ENCODE data around the gene COL15A1.
A peak's percentile ranks its signal among the peaks of the same experiment; 100 is the strongest.
"Not testable (repeated sequence)": the region's sequence is repeated elsewhere in the genome, so short reads cannot be mapped to it uniquely, and the experiment has no call there.

COL15A1 gene

DNA sequence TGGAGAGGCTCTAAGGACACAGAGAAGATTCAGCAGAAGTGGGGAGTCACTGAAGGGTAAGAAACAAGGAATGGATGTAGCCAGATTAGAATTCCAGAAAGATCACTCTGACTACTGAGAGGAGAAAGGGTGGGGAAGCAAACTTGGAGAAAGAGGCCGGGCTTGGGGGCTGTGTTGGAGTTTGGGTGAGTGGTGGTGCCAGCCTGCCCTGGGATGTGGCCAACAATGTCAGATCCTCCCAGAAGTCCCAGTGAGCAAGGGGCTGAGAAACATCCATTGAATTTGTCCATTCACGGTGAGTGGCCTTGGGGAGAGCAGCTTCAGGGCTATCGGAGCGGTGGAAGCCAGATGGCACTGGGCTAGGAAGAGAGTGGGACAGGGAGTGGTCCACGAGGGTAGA is 60.4 kb downstream of the COL15A1 start:
- no peak overlapping the region for H3K4me3 ChIP-seq (ENCODE audit: low read depth, low read length)
- no peak for DNase-seq (ENCODE audit: low read depth)

DNA sequence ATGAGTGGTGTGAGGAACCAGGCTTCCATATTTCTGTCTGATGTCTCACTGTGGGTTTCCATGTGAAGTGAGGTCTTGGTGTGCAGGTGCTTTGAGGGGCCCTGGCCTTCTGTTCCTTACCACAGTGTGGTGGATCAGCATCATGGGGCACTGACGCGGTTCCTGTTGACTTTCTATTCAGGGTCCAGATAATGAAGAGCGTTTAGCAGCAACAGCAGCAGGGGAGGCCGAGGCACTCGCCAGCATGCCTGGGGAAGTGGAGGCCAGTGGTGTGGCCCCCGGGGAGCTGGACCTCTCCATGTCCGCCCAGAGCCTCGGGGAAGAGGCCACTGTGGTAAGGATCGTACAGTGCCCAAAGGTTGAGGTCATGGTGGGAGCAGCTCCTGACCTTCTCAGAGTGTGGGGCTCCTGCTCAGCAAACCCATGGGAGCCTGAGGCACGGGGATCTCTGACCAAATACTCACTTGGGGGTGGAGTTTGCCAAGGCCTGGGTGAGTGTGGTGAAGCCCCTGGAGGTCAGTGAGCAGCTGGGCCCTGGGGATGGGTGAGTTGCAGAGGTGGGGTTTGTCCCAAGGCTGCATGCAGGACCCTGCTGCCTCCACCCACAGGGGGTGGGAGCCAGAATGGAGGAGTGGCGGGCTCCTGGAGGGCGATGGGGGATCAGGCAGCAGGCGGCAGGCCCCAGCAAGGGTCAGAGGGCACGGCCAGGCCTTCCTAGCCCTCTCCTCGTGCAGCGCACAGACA is 61.2 kb downstream of the COL15A1 start:
- no peak overlapping the region for H3K4me3 ChIP-seq (ENCODE audit: low read depth, low read length)
- DNase-seq (ENCODE audit: low read depth) = no peak

DNA sequence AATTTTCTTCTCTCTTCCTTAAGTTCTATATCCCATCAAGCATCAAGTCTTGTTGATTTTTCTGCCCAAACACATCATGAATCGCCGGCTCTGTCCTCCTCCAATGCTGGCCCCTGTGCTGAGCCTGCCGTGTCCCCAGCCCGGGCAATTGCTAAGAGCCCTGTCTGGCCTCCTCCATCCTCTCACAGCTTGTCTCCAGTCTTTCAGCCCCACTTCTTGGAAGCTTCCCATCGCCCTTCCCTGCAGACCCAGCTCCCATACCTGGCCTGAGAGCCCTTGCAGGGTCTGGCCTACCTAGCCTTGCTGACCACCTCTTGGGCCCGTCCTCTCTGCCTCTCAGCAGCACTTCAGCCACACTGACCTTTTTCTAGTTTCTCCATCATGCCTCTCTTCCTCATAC is 61.9 kb downstream of the COL15A1 start:
- DNase-seq (ENCODE audit: low read depth) = no peak
- H3K4me3 ChIP-seq (ENCODE audit: low read depth, low read length) = no peak overlapping the region

DNA sequence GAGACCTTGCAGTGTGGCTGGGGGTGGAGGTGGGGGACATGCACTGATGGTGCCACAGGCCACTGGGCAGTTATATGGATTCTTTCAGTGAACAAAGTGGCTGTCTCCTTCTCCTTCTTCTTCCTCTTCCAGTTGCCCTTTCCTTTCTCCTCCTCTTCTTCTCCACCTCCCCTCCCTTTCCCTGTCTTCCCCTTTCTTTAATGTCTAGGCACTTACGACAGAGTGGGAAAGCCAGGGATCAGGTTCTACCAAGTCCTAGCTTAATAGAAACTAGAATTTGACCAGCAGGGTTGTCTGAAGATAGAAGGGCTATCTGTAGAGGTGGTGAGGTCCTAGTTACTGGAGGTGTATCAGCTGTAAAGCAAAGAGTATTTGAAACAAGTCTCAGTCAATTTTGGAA is 62.8 kb downstream of the COL15A1 start:
- H3K4me3 ChIP-seq (ENCODE audit: low read depth, low read length) = no peak overlapping the region
- DNase-seq (ENCODE audit: low read depth) = no peak

DNA sequence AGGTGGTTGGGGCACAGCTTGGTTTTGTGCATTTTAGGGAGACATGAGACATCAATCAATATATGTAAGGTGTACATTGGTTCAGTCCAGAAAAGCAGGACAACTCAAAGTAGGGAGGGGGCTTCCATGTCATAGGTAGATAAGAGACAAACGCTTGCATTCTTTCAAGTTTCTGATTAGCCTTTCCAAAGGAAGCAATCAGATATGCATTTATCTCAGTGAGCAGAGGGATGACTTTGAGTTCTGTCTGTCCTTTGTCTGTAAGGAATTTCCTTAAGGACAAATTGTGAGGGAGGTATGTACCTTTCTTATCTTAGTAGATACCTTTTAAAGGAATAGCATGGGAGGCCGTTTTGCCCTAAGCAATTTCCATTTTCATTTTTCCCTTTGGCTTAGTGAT is 63.3 kb downstream of the COL15A1 start:
- no peak overlapping the region for H3K4me3 ChIP-seq (ENCODE audit: low read depth, low read length)
- DNase-seq (ENCODE audit: low read depth) = no peak

DNA sequence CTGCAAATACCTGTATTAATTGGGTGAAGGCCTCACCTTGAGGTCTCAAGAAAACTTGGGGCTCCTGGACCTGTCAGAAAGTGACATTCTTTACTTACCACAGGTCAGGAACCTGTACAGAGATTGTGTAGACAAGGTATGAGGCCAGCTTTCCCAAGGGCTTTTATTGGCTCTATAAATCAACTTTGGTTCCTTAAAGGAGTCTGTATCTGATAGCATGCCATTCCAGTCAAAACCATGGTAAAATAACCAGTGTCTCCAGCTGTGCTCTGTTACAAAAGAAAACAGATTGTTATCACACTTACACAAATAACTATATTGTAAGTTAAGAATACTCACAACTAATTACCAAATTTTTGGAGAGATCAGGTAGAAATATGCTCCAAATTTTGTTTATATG is 64.5 kb downstream of the COL15A1 start:
- DNase-seq (ENCODE audit: low read depth) = no peak
- no peak overlapping the region for H3K4me3 ChIP-seq (ENCODE audit: low read depth, low read length)

DNA sequence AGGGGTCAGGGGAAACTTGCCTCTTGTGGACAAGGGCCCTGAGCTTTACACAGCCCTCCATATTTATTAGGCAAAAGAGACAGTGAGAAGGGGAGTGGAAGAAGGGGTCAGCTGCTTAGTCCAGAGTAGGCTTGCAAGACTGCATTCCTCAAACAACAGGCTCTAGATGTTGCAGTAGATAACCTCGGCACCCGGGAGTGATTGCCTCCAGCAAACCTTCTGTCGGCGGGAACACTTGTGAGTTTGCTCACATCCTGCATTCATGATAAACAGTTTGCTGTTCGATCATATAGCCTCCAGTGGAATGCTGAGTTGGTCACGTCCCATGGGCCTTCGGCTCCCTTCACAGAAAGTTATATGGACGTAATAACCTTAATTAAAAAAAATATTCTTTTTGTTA is 66.7 kb downstream of the COL15A1 start:
- DNase-seq (ENCODE audit: low read depth); H3K4me3 ChIP-seq (ENCODE audit: low read depth, low read length): not testable (repeated sequence)

DNA sequence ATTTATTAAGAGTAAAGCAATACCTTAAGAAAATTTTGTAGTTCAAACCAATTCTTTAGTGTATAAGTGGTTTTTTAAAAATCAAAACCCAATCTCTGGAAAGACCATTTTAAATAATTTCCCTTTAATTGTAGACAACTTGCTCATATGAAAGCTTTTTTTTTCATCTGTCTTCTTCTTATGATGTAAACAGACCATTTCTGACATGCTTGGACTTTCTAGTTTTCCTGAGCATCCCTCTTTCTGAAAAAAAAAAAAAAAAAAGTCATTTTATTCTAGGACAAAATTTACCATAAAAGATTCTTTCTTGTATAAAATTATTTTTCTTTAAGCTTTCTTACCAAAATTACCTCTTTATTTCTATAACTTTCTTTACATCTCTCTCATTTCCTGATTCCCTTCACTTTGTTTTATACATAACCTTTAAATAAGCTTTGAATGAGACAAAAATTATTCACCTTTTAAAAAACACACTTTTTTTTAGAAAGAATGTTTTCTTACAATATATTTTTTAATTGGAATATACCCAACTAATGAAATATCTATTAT is 67.5 kb downstream of the COL15A1 start:
- no peak overlapping the region for H3K4me3 ChIP-seq (ENCODE audit: low read depth, low read length)
- no peak for DNase-seq (ENCODE audit: low read depth)

DNA sequence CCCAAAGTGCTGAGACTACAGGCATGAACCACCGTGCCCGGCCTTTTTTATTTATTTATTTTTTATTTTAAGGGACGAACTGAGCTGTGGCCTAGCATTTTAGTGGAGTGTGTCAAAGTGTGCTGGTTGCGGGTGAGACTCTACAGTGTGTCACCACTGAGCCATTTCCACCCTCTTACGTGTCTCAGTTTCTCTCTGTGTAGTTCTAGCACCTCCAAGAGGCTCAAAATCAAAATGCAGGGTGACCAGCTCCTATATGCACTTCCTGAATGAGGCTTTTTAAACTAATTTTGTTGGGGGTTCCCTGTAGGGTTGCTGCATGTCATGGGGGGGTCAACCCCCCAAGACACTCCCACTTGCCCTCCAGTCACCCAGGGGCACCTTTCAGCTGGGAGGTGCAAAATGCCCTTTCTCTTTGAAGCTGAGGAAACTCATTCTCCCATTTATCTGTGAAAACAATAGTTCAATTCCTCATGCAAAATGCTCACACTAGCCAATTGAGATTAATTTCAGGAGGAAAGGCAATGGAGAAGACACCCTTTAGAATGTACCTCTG is 69.3 kb downstream of the COL15A1 start:
- H3K4me3 ChIP-seq (ENCODE audit: low read depth, low read length) = no peak overlapping the region
- DNase-seq (ENCODE audit: low read depth) = no peak

DNA sequence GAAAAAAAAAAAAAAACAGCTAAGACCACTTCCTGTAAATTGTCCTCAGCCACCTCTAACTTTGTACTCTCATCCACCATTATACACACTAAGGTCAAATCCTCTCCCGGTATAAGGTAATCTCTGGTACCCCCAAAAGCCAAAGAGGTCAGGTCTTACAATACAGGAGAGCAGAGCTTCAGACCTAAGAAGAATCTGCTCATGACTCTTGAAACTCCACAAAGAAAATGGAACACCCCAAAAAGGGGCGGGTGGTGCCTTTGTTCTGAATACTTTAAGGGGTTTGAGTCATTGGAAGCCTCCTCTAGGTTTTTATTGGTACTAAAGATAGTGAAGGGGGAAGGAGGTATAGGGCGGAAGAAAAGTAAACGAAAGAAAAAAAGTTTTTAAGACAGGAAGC is 69.8 kb downstream of the COL15A1 start:
- no peak overlapping the region for H3K4me3 ChIP-seq (ENCODE audit: low read depth, low read length)
- DNase-seq (ENCODE audit: low read depth) = no peak

DNA sequence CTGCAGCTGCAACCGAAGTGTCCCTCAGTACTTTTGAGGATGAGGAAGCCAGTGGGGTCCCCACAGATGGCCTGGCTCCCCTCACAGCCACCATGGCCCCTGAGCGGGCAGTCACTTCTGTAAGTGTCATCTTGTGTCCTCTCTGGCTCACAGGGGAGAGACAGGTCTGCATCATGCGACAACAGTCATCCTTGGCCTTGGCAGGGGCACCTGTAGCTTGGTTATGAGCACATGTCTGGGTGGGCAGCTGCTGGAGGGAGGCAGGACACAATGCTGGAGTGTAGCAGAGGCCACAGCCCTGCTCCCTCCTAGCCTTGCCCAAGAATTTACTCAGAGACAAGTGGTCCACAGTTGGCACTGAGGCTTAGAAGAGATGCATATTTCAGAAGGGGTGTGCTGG is 71.7 kb downstream of the COL15A1 start:
- no peak overlapping the region for H3K4me3 ChIP-seq (ENCODE audit: low read depth, low read length)

DNA sequence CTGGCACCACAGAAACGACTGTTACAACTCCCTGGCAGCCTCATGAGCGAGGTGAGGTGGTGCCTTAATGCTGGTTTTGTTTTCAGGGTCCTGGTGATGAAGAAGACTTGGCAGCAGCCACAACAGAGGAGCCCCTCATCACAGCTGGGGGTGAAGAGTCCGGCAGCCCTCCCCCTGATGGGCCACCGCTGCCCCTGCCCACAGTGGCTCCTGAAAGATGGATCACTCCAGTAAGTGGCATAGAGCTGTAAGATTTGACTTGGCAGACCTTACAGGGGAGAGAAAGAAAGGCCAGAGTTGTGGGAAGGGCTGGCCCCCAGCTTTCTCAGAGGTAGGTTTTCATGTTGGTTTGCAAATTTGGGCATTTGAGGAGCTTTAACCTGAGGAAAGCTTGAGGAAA is 72.2 kb downstream of the COL15A1 start:
- no peak for DNase-seq (ENCODE audit: low read depth)
- H3K4me3 ChIP-seq (ENCODE audit: low read depth, low read length) = no peak overlapping the region

More for the DNA sequence above, 71.7 kb downstream of the COL15A1 start:
- DNase-seq (ENCODE audit: low read depth) = no peak

DNA sequence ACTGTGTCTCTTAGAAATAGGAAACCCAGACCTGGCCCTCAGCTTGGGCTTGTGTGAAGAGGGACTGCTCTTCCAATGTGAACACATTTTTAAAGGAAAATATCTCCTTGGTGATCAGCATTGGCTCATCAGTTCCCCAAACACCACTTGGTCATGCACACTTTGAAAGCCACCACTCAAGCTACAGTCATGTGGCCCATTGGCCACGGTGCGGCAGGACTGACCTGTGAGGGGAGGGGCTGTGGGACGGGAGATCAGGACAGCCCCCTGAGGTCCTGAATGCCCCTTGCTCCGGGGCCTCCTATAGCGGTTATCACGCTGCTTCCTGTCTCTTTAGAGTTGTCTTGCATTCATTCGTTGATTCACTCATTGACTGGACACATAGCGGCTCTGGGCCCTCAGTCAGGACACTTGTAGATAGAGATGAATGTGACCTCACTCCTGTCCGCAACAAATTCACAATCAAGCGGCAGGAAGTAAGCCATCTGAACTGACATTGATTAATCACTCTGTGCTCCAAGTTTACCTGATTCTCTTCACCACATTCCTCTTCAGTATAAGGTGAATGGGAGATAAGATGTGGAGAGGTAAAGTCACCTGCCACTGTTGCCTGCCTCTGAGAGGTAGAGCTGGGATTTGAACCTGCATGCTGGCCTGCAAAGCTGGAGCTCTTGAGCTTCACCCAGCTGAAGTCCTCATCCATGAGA is 73.1 kb downstream of the COL15A1 start:
- no peak for DNase-seq (ENCODE audit: low read depth)

DNA sequence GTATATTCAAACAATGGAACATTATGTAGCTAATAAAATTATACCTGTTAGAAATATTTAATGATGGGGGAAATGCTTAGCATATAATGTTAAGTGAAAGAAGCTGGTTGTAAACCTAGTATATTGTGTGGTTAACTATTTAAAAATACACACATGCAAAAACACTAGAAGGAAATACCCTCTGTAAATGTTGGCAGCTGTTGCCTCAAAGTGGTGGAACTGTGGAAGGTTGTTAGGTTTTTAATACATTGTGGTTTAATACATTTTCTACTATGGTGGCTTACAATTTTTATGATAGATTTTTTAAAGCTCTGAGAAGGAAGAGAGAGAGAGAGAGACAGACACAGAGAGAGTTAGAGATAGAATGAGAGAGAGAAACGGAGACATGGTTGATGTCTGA is 74.9 kb downstream of the COL15A1 start:
- no peak overlapping the region for H3K4me3 ChIP-seq (ENCODE audit: low read depth, low read length)
- DNase-seq (ENCODE audit: low read depth) = no peak

More for the DNA sequence above, 73.1 kb downstream of the COL15A1 start:
- no peak overlapping the region for H3K4me3 ChIP-seq (ENCODE audit: low read depth, low read length)

DNA sequence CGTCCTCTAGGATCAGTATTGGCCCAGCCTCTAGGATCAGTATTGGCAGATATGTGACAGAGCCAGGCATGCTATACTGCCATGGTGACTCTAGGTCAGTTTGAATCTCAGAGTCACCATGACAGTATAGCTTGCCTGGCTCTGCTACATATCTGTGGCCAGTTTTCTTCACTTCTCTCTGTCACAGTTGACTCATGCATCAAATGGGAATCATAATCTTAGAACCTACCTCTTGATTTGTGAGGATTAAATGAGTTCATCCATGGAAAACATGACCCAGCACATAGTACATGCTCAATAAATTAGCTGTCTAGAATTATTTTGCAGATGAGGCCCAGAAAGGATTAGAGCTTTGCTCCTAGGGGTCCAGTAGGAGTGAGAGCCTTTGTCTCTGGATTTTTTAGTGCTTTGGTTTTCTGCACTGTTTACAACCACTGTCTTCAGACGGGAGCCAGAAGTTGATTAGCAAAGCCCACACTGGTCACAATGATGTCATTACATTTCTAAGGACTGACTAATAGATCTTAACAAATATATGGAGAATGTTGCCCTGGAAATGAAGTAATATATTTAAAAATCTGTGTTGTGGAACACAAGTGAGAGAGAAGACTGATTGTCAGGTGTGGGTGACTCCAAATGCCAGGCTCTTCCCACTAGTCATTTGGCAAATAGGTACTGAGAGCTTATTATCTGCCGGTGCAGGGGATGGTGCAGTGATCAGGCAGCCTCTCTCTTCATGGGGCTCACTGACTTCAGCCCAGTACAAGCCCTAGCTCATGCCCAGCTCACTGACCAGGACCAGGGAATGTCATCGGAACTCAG is 76.0 kb downstream of the COL15A1 start:
- H3K4me3 ChIP-seq (ENCODE audit: low read depth, low read length) = no peak overlapping the region
- DNase-seq (ENCODE audit: low read depth) = peak; percentile 88

DNA sequence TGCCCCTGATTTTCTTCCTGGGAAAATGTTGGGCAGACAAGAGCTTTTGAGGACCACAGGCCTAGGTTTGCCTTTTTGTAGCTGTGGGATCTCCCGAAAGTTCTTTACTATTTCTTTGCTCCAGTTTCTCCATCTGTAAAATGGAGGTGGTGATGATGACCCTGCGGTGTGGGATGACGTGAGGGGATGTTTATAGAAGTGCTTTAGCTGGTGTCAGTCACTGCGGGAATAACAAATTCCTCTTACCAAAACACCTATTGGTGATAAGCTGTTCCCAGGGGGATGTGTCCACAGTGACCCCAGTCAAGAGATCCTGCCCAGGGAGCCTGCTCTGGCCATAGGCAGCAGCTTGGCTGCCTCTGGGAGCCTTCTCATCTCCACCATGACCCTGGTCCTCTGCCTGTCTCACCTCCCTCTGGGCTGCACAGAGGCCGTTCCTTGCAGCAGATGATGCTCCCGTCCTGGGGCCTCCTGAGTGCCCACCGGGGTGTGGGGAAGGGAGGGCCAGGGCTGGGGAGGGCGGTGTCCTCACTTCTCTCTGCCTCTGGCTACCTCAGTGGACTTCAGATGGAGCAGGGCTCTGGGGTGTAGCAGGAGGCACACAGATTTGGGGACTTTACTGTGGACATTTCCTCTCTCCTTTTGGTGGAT is 77.2 kb downstream of the COL15A1 start:
- DNase-seq (ENCODE audit: low read depth) = no peak

DNA sequence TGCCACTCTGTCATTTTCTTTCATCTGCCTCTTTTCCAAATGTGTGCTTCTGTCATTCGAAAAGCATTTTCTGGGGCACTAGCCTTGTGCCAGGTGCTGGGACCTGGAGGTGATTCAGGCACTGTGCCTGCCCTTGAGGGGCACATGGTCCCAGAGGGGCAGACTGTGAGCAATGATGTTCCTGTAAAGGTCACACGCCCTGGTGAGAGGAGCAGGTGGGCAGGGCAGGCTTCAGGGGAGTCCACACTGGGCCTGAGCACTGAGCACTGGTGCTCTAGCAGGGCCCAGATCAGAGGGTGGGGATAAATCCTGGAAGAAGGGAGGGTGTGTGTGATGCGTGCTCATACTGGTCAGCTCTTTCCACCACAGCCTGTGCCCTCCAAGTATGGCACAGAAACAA is 77.8 kb downstream of the COL15A1 start:
- no peak for DNase-seq (ENCODE audit: low read depth)
- H3K4me3 ChIP-seq (ENCODE audit: low read depth, low read length) = no peak overlapping the region

More for the DNA sequence above, 77.2 kb downstream of the COL15A1 start:
- no peak overlapping the region for H3K4me3 ChIP-seq (ENCODE audit: low read depth, low read length)

DNA sequence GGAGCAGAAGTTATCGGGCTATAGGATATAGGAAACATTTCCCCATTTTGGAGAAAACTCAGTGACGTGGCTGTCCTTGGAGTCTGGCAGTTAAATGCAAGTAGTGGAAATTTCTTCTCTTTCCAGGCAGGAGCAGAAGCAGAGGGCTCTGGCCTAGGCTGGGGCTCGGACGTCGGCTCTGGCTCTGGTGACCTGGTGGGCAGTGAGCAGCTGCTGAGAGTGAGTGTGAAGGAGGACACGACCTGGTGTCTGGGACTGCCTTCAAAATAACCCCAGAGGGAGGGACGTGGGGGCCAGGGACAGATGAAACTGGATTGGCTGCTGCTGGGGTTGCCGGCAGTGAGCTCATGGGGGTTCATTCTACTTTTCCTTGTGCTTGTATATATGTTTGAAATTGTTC is 79.5 kb downstream of the COL15A1 start:
- no peak for DNase-seq (ENCODE audit: low read depth)
- H3K4me3 ChIP-seq (ENCODE audit: low read depth, low read length) = no peak overlapping the region

DNA sequence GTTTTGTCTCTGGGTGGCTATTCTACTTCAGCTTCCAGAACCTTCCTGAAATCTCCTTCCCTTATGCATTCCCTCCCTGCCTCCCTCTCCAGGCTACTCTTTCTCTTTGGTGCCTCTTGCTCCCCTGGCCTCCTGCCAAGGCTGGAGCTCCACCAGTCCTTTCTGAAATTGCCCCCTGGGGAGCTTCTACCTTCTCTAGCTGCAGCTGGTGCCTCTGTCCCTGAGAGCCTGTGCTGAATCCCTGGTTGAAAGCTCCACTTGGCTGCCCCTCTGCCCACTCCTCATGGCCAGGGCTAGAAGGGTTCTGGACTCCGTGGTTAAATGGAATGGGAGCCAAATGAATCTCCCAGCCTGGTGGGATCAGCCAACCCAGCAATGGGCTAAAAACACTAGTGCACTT is 80.1 kb downstream of the COL15A1 start:
- H3K4me3 ChIP-seq (ENCODE audit: low read depth, low read length) = no peak overlapping the region
- DNase-seq (ENCODE audit: low read depth) = peak; percentile 48
